Activated CD4-positive, alpha-beta T cell treated with anti-CD3 and anti-CD28 coated beads for 36 hours (primary cell): ENCODE measurements around the gene PARD6G. TPM values are rescaled to one million over a fixed set of nuclear protein-coding genes. Genes with fewer than 3 reads are reported as not detected.
A peak's percentile ranks its signal among the peaks of the same experiment; 100 is the strongest.

Experiments used
- ATAC-seq: fragments of 200-7000 bp; cut with Tn5 transposase; one replicate; pipeline ENCODE4 v1.10.0; 2021; ENCODE audit warnings: mild to moderate bottlenecking, moderate library complexity
- CTCF ChIA-PET: fragments of 350-600 bp; sonication (Branson Sonifier 250); formaldehyde crosslinking; loops from one replicate; lab custom pipeline; 2021; ENCODE audit warnings: antibody characterized with exemption; lab: Charles Lee
- POLR2A ChIA-PET: fragments of 350-600 bp; sonication (Branson Sonifier 250); formaldehyde crosslinking; loops from one replicate; lab custom pipeline; 2021; ENCODE audit warnings: antibody characterized with exemption, inconsistent platforms; lab: Charles Lee
- DNase-seq: peaks from one replicate; pipeline ENCODE4 v3.0.0-alpha.2; 2020
- H3K27ac Mint-ChIP-seq: one replicate; pipeline ENCODE4 v1.8.0; 2021; ENCODE audit warnings: mixed read lengths
- H3K27me3 Mint-ChIP-seq: one replicate; pipeline ENCODE4 v1.8.0; 2021; ENCODE audit warnings: mixed read lengths
- H3K36me3 Mint-ChIP-seq: one replicate; pipeline ENCODE4 v1.8.0; 2021; ENCODE audit warnings: low read depth, mixed read lengths
- H3K4me1 Mint-ChIP-seq: one replicate; pipeline ENCODE4 v1.8.0; 2021; ENCODE audit warnings: mixed read lengths
- H3K4me3 Mint-ChIP-seq: one replicate; pipeline ENCODE4 v1.8.0; 2021; ENCODE audit warnings: mild to moderate bottlenecking, moderate library complexity, mixed read lengths
- H3K9me3 Mint-ChIP-seq: one replicate; pipeline ENCODE4 v1.8.0; 2021; ENCODE audit warnings: low read depth, mixed read lengths
- intact Hi-C, 2 experiments: fragments of 100-400 bp; cut with DNase I in 1 of 2; cut with micrococcal nuclease in 1 of 2; formaldehyde crosslinking; loops; one replicate each; pipeline versions ENCODE4 v1.14.2 to v1.15.1; 2022 to 2024; cut with DNase I, micrococcal nuclease
- total RNA-seq, 2 experiments: library from RNA; stranded (reverse); gene quantifications; one replicate each; pipeline ENCODE4 v1.2.3, GENCODE V29; 2021

PARD6G gene
- total RNA-seq, 2 experiments from 2014 or later, result not detected

DNA sequence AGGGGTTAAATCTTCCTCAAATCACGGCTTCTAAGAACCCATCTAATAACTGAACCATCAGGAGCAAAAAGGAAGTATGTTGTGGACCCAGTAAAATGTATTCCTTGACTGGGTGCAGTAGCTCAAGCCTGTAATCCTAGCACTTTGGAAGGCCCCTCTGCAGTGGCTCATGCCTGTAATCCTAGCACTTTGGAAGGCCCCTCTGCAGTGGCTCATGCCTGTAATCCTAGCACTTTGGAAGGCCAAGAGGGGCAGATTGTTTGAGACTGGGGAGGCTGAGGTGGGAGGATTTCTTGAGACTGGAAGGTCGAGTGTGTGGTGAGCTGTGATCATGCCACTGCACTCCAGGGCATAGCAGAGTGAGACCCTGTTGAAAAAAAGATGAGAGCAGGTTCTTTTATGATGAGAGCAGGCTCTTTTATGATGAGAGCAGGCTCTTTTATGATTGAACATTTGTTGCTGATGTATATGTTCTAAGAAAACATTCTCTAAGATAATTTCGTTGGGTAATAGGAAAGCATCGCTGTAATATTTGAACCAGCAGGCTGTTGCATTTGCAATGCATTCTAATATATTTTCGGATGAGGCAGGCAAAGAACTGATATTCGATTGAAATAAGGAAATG lies 3.5 kb upstream of the PARD6G start:
- POLR2A ChIA-PET, result no interaction called here
- no peak overlapping the region for H3K27ac Mint-ChIP-seq

DNA sequence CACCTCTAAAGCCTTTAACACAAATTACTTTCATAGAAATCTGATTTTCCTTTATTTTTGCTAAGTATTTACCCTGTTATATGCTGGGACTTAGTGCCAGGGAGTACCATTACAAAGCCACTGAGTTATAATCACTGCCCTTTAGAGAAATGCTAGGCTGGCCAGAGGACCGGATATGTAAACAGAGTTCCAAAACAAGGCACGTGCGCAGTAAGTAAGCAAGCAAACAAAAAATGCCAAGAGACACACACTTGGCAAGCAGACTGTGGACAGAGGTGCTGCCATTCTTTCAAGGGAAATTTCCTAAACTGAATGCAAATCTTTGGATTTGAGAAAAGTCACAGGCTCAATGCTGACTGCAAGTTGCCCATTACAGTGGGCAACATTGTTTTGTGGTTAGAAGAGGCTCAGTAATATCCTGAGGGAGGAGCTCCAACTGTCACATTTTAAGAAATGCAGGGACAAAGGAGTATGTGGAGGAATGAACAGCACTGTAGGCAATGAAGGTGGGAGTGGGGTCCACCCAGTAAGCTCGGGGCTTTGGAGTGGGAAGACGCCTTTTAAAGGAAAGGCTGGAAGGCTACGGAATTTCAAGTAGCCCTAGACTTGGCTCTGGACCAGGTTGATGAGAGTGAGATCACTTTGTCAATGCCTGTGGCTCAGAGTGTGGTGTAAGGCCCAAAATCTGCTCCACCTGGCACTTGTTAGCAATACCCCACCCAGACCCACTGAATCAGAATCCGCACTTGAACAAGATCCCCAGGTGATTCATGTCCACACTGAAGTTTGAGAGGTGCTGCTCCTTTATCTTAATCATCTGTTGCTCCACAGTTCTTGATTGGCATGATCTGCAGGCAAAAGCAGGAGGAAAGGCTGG lies 2.1 kb upstream of the PARD6G start:
- Mint-ChIP-seq H3K36me3 (no peaks in the 10 kb centered on the region), H3K4me3 (no peak overlapping the region), H3K4me1 (peaks cover 5% of the 10 kb centered on the region), H3K27me3 (peaks cover 26% of the 10 kb centered on the region), H3K27ac (no peak overlapping the region), H3K9me3 (no peaks in the 10 kb centered on the region)
- no peak for ATAC-seq
- ChIA-PET CTCF (interaction anchor here (0.6 to 0.9 kb wide), 4 partner anchors 79 to 320 kb away, joined by 3 read pairs; no protein-coding TSS in a partner anchor), POLR2A (no interaction called here)
- no peak for DNase-seq
- intact Hi-C loops, result no loop called here

More for the DNA sequence above, 3.5 kb upstream of the PARD6G start:
- no peak overlapping the region for H3K4me3 Mint-ChIP-seq
- peaks cover 3% of the 10 kb centered on the region for H3K4me1 Mint-ChIP-seq
- no peaks in the 10 kb centered on the region for H3K36me3 Mint-ChIP-seq
- H3K9me3 Mint-ChIP-seq, result no peaks in the 10 kb centered on the region
- ATAC-seq, result no peak
- H3K27me3 Mint-ChIP-seq, result peaks cover 15% of the 10 kb centered on the region
- DNase-seq, result no peak
- CTCF ChIA-PET, result interaction anchor here (0.6 kb wide), 1 partner anchor 77 kb away, joined by 3 read pairs; no protein-coding TSS in a partner anchor
- intact Hi-C loops, result no loop called here

DNA sequence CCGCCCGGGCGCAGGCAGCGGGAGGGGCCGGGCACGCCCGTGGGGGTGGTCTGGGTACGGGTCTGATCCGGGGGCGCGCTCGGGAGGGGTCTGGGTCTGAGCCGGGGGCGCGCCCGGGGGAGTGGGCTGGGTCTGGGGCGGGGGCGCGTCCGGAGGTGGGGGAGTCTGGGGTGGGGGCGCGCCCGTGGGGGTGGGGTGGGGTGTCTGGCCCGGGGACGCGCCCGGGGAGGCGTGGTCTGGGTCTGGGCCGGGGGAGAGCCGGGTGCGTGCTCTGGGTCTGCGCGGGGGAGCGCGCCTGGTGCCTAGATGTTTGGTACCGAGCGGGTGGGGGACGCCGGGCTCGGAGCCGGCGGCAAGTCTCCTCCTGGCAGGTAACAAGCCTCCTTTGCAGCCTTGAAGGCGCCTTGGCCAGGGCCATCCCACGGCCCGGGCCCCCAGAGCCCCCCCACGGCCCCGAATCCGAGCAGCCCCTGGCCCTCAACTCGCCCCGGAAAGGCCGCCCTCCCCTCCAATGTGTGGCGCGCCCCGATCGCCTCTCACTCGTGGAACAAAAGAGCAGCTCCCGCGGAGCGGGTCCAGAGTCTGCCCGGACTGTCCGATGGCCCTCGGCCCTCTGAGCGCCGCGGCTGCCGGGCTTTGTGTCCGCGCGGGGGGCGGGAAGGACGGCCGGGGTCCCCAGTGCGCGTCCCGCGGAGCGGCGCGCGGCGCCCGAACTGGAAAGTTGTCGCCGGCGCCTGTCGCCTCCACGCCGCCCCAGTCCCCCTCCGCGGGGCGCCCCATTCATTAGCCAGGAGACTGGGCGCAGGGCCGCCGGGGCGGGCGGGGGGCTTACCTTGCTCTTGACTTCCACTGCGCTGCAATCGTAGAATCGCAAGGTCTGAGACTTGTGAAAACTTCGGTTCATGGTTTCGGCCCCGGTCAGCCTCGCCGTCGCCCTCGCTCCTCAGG lies 595 bp downstream of the PARD6G start:
- DNase-seq, result no peak
- ChIA-PET CTCF (no interaction called here), POLR2A (no interaction called here)
- no peaks in the 10 kb centered on the region for H3K36me3 Mint-ChIP-seq
- ATAC-seq, result peak; percentile 34
- H3K9me3 Mint-ChIP-seq, result no peaks in the 10 kb centered on the region
- H3K27ac Mint-ChIP-seq, result no peak overlapping the region
- H3K27me3 Mint-ChIP-seq, result peaks cover 43% of the 10 kb centered on the region
- intact Hi-C loops, result loop anchor here in 1 of 2 experiments (1.0 to 2.0 kb wide), 2 partner anchors 76 to 212 kb away; partner anchors contain the start of gene RBFA
- peaks cover 5% of the 10 kb centered on the region for H3K4me1 Mint-ChIP-seq
- no peak overlapping the region for H3K4me3 Mint-ChIP-seq

DNA sequence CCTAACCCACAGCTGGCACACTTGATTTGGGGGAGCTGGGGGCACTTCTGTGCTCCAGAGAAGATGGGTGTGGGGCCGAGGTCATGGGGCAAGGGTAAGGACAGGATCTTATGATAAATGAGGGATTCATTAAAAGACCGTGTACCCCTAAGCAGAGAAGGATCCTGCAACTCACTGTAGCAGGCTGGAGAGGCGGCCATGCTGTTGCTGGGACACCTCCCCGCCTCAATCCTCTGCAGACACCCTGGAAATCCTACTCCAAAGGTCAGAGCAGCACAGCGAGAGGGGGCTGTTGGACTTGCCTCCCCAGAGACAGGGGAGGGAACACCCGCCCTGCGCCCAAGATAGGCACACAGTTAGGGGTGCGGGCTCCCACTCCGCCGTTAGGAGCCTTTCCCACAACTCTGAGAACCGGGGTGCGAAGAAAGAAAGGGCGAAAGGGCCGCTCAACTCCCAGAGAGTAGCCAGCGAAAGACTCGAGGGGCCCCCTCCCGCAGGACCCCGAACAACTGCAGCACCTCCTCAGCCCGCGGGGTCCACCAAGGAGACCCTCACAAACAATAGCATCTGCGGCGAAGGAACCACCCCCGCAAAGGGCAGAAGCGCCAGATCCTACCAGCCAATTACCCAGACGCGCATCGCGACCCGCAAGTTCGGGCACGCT lies 1.4 kb downstream of the PARD6G start:
- POLR2A ChIA-PET, result no interaction called here
- CTCF ChIA-PET, result no interaction called here
- ATAC-seq (no peak), DNase-seq (no peak)
- Mint-ChIP-seq H3K27me3 (peaks cover 43% of the 10 kb centered on the region), H3K9me3 (no peaks in the 10 kb centered on the region), H3K4me3 (no peak overlapping the region), H3K4me1 (peaks cover 5% of the 10 kb centered on the region), H3K36me3 (no peaks in the 10 kb centered on the region), H3K27ac (no peak overlapping the region)
- intact Hi-C loops, result loop anchor here in 1 of 2 experiments (2.0 kb wide), 1 partner anchor 75 kb away; no protein-coding TSS in a partner anchor

DNA sequence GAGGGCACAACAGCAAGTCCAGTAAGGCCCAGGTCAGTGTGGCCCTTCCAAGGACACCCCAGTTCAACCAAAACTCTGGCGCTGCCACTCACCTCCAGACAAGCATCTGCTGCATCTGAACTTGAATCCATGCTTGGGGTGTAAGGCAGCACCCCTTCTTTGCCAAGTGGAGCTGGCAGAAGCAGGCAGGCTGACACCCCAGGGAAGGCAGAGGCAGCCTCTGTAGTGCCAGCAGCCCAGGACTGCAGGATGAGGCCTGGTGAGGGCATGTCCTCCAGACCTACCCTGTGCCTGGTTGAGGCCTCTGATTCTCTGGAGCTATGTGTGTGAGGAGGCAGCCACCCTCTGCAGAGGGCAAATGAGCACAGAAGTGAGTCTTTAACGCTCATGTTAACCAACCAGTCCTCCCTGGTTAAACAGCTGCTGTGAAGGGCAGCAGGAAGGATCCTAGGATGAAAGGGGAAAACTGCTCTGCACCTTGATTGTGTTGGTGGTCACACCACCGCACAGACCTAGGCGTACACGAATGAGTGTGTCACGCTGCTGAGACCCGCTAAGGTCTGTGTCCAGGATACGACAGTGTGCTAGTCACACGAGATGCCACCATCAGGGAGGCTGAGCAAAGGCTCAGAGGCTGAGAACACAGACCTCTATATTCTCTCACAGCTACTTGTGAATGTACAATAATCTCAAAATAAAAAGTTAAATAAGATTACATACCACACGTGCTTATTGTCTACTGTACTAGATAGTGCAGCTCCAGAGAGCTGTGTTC lies 2.2 kb downstream of the PARD6G start:
- Mint-ChIP-seq H3K27ac (no peak overlapping the region), H3K27me3 (peaks cover 48% of the 10 kb centered on the region)

DNA sequence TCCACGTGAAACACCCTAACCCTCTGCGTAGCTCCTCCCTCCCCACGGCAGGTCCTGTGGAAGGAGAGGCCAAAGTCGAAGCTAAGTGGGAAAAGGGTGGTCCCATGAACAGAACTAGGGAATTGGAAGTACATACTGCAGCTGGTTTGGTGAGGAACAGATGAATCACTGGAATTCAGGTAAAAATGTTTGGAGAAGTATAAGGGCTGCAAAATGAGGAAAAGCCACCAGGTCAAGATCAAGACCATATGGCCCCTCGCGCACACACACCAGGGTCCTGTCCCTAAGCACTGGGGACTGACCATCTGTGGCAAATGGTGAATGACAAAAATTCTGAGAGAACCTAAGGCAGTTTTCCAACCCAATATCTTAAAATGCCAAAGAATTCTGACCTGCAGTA lies 3.1 kb downstream of the PARD6G start:
- Mint-ChIP-seq H3K4me1 (peaks cover 5% of the 10 kb centered on the region), H3K36me3 (no peaks in the 10 kb centered on the region), H3K9me3 (no peaks in the 10 kb centered on the region), H3K4me3 (no peak overlapping the region), H3K27ac (no peak overlapping the region), H3K27me3 (peaks cover 39% of the 10 kb centered on the region)
- ChIA-PET POLR2A (no interaction called here), CTCF (interaction anchor here (1.3 kb wide), 1 partner anchor 85 kb away, joined by 4 read pairs; no protein-coding TSS in a partner anchor)
- ATAC-seq, result no peak
- intact Hi-C loops, result no loop called here
- DNase-seq, result no peak

More for the DNA sequence above, 2.2 kb downstream of the PARD6G start:
- intact Hi-C loops, result no loop called here
- Mint-ChIP-seq H3K4me1 (peaks cover 5% of the 10 kb centered on the region), H3K36me3 (no peaks in the 10 kb centered on the region), H3K4me3 (no peak overlapping the region), H3K9me3 (no peaks in the 10 kb centered on the region)
- ChIA-PET CTCF (interaction anchor here (0.5 to 0.9 kb wide), 2 partner anchors 87 to 255 kb away, joined by 3 read pairs; no protein-coding TSS in a partner anchor), POLR2A (no interaction called here)
- DNase-seq, result no peak
- ATAC-seq, result no peak

DNA sequence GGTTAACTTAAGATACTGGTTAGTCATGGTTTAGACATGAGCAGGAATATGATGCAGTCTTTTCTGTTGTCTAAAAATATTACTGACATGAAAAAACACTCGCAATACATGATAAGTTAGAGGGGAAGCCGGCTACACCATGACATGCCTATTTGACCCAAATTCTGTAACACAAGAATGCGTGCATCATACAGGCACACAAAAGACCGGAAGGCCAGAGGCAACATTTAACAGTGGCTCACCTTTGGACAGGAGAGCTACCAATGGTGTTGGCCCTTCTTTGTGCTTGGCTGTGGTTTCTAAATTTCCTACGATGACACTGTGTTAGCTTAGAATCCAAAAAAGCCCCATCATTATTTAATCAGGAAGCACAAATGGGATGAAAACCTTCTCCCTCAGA lies 4.1 kb downstream of the PARD6G start:
- DNase-seq (no peak), ATAC-seq (no peak)
- CTCF ChIA-PET, result interaction anchor here (1.3 kb wide), 1 partner anchor 84 kb away, joined by 4 read pairs; no protein-coding TSS in a partner anchor
- Mint-ChIP-seq H3K4me3 (no peak overlapping the region), H3K4me1 (peaks cover 5% of the 10 kb centered on the region), H3K27me3 (peaks cover 40% of the 10 kb centered on the region), H3K27ac (no peak overlapping the region), H3K9me3 (no peaks in the 10 kb centered on the region), H3K36me3 (no peaks in the 10 kb centered on the region)
- POLR2A ChIA-PET, result no interaction called here
- intact Hi-C loops, result no loop called here

DNA sequence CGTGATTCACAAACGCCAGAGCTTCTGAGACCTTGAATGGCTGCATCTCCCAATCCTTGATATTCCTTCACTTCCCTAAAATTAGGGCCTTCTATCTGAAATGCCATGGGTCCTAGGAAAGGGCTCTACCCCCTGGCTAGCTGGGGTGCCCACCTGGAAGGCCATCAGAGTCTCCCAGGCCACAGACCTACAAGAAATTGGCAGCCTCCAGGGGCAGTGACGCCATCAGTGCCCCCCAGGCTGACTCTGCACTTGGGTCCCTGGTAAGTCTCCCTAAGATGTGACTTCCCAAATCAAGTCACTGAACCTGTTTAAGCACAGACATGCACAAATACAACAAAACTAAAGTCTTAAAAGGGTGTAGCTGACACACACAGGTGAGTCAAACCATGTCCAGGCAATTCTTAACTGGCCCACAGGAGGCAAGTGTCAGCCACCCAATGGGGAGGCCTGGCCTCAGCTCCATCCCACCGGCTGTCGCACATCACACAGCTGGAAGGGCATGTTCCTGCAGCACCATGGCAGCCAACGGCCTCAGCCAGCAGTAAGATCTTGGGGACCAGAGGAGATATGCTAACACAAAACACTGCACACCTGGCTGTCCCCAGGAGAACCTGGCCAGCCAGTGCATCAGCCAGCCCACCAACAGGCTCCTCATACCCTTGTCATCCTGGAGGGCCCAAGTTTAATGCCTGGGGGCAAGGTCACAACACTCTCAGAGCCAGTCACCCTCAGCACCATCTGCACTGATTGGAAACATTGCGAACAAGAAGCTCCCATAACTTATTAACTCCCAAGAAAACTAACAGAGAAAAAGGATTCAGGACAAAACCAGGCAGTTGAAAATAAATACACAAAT lies 5.2 kb downstream of the PARD6G start:
- Mint-ChIP-seq H3K4me1 (peaks cover 5% of the 10 kb centered on the region), H3K27me3 (peaks cover 43% of the 10 kb centered on the region), H3K27ac (no peak overlapping the region), H3K36me3 (no peaks in the 10 kb centered on the region), H3K4me3 (no peak overlapping the region), H3K9me3 (no peaks in the 10 kb centered on the region)
- intact Hi-C loops, result no loop called here
- ChIA-PET CTCF (interaction anchor here (1.0 kb wide), 1 partner anchor 84 kb away, joined by 3 read pairs; no protein-coding TSS in a partner anchor), POLR2A (no interaction called here)
- DNase-seq, result no peak
- ATAC-seq, result no peak

DNA sequence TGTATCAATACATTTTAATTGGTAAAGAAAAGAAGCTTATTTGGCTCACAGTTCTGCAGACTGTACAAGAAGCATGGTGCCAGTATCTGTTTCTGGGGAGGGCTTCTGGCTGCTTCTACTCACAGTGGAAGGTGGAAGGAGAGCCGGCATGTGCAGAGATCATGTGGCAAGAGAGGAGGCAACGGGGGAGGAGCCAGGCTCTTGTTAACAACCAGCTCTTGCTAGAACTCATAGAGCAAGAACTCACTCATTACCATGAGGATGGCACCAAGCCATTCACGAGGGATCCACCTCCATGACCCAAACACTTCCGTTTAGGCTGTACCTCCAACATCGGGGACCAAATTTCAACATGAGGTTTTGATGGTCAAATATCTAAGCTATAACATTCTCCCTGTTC lies 7.5 kb downstream of the PARD6G start:
- ATAC-seq (no peak), DNase-seq (no peak)
- H3K27me3 Mint-ChIP-seq, result peaks cover 36% of the 10 kb centered on the region
- no peaks in the 10 kb centered on the region for H3K36me3 Mint-ChIP-seq
- no peak overlapping the region for H3K27ac Mint-ChIP-seq
- no peaks in the 10 kb centered on the region for H3K9me3 Mint-ChIP-seq
- POLR2A ChIA-PET, result no interaction called here
- no peaks in the 10 kb centered on the region for H3K4me1 Mint-ChIP-seq
- H3K4me3 Mint-ChIP-seq, result no peak overlapping the region
- intact Hi-C loops, result no loop called here
- CTCF ChIA-PET, result interaction anchor here (0.6 to 1.6 kb wide), 4 partner anchors 17 to 625 kb away, joined by 3 to 6 read pairs (median 4); no protein-coding TSS in a partner anchor
